Psoas muscle (tissue), 8 donors: ENCODE results near the gene NFIC. TPM values are rescaled to one million over a fixed set of nuclear protein-coding genes. Genes with fewer than 3 reads are reported as not detected.
"Not testable (repeated sequence)": the region's sequence is repeated elsewhere in the genome, so short reads cannot be mapped to it uniquely, and the experiment has no call there.

ENCODE experiments used
- ATAC-seq, 4 donors: fragments of 200-7000 bp; cut with Tn5 transposase; one replicate each; pipeline ENCODE4 v1.9.1; 2020; ENCODE audit warnings: moderate library complexity in 3 of 4, mild to moderate bottlenecking in 2 of 4
- DNase-seq, 2 donors: peaks; one replicate each; pipeline ENCODE4 v3.0.0-alpha.2; 2020
- H3K27ac ChIP-seq: fragments of 200-600 bp; one replicate; pipeline ENCODE4 v1.8.0; 2022
- H3K27me3 ChIP-seq, 3 donors: fragments of 200-600 bp in 1 of 3; one replicate each; pipeline versions ENCODE4 v1.6.1 to v1.8.0; 2013 to 2022; ENCODE audit warnings: low read length in 2 of 3, mild to moderate bottlenecking in 2 of 3, moderate library complexity in 1 of 3; ENCODE audit not compliant: insufficient read depth in 3 of 3
- H3K36me3 ChIP-seq, 2 donors: fragments of 200-600 bp in 1 of 2; one replicate each; pipeline versions ENCODE4 v1.6.1 to v1.8.0; 2013 to 2022; ENCODE audit warnings: low read depth in 1 of 2, mild to moderate bottlenecking in 1 of 2, moderate library complexity in 1 of 2; ENCODE audit not compliant: insufficient read depth in 1 of 2
- H3K4me1 ChIP-seq: fragments of 200-600 bp; one replicate; pipeline ENCODE4 v1.8.0; 2022
- H3K4me3 ChIP-seq: fragments of 200-600 bp; one replicate; pipeline ENCODE4 v1.8.0; 2022; ENCODE audit warnings: mild to moderate bottlenecking
- H3K9me3 ChIP-seq: fragments of 200-600 bp; one replicate; pipeline ENCODE4 v1.8.0; 2022
- WGBS, 3 donors: extraction: QIAGEN DNeasy Blood & Tissue Kit; methylation state at CpG; one replicate each; pipeline versions ENCODE4 v1.1.6 to v1.1.7; 2013; 5-methylcytosine and 5-hydroxymethylcytosine counted together
- intact Hi-C, 2 donors: fragments of 100-400 bp; cut with DNase I; formaldehyde crosslinking; loops; one replicate each; pipeline versions ENCODE4 v1.11.0 to v1.14.2; 2022
- polyA plus RNA-seq, 3 donors: library from polyadenylated mRNA; stranded (reverse); fragments of 200-250 nt; gene quantifications; one replicate each; pipeline ENCODE4 v1.2.3, GENCODE V29; 2013
- total RNA-seq, 4 donors: library from RNA; stranded (reverse); fragmentation: NEBNext Ultra II Directional in 2 of 4; extraction: Animal tissue kit (Norgen Biotek cat#: 25700) in 2 of 4; gene quantifications; one replicate each; pipeline versions ENCODE4 v1.2.1 to v1.2.4, GENCODE V29; 2021 to 2023
- TF ChIP-seq, protein P1 (sequence below): fragments of 200-600 bp; IDR thresholded peaks from one replicate; pipeline ENCODE4 v1.8.0; 2022; ENCODE audit warnings: antibody characterized with exemption
- donor health status: healthy with polysubstance abuse.
- donor health status: DM: no; HTN: no; CAD: no; lungs with moderate emphysema.
- donor health status: Bipolar disorder and iron deficiency.
- donor health status: healthy.
- donor health status: DM: yes; HTN: yes; CAD: no.
- donor health status: DM: no; HTN: no; CAD: no.
- donor health status: DM: no; HTN: no; CAD: no.
- donor health status: DM: yes; HTN: yes; CAD: no.

The NFIC gene
- total and polyA plus RNA-seq, 7 donors, result 100.0 to 439 (median 270) TPM

DNA sequence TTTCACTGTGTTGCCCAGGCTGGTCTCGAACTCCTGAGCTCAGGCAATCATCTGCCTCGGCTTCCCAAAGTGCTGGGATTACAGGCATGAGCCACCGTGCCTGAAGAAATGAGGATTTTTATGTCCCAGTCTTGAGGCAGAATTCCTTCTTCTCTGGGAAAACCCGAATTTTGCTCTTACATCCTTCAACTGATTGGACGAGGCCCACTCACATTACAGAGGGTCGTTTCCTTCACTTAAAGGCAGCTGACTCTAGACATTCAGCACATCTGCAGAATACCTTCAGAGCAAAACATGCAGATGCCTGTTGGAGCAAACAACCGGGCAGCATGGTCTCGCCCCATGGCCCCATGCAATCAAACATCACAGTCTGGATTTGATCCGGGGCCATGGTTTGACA lies 36.3 kb upstream of the NFIC start:
- DNase-seq (no peak), ATAC-seq (no peak)
- intact Hi-C loops, result no loop called here
- Histone ChIP-seq H3K36me3 (no peaks in the 10 kb centered on the region), H3K9me3 (no peaks in the 10 kb centered on the region), H3K4me1 (peaks cover 11% of the 10 kb centered on the region), H3K4me3 (no peak overlapping the region), H3K27ac (no peak overlapping the region), H3K27me3 (no peaks in the 10 kb centered on the region)
- TF ChIP-seq, protein P1, sequence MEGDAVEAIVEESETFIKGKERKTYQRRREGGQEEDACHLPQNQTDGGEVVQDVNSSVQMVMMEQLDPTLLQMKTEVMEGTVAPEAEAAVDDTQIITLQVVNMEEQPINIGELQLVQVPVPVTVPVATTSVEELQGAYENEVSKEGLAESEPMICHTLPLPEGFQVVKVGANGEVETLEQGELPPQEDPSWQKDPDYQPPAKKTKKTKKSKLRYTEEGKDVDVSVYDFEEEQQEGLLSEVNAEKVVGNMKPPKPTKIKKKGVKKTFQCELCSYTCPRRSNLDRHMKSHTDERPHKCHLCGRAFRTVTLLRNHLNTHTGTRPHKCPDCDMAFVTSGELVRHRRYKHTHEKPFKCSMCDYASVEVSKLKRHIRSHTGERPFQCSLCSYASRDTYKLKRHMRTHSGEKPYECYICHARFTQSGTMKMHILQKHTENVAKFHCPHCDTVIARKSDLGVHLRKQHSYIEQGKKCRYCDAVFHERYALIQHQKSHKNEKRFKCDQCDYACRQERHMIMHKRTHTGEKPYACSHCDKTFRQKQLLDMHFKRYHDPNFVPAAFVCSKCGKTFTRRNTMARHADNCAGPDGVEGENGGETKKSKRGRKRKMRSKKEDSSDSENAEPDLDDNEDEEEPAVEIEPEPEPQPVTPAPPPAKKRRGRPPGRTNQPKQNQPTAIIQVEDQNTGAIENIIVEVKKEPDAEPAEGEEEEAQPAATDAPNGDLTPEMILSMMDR, result no peak
- 85 to 87% (median 86%) methylated on average over 9 of the region's 9 CpGs for WGBS, 3 donors

DNA sequence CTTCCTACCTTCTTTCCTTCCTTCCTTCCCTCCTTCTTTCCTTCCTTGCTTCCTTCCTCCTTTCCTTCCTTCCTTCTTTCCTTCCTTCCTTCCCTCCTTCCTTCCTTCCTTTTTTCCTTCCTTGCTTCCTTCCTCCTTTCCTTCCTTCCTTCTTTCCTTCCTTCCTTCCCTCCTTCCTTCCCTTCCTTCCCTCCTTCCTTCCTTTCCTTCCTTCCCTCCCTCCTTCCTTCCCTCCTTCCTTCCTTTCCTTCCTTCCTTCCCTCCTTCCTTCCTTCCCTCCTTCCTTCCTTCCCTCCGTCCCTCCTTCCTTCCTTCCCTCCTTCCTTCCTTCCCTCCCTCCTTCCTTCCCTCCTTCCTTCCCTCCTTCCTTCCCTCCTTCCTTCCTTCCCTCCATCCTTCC lies 34.2 kb upstream of the NFIC start:
- H3K9me3 ChIP-seq, H3K27me3 ChIP-seq, intact Hi-C loops, H3K27ac ChIP-seq, H3K4me3 ChIP-seq, DNase-seq, ATAC-seq, H3K36me3 ChIP-seq: not testable (repeated sequence)
- peaks cover 27% of the 10 kb centered on the region for H3K4me1 ChIP-seq
- 88 to 94% (median 88%) methylated on average over 1 of the region's 1 CpG for WGBS, 3 donors

DNA sequence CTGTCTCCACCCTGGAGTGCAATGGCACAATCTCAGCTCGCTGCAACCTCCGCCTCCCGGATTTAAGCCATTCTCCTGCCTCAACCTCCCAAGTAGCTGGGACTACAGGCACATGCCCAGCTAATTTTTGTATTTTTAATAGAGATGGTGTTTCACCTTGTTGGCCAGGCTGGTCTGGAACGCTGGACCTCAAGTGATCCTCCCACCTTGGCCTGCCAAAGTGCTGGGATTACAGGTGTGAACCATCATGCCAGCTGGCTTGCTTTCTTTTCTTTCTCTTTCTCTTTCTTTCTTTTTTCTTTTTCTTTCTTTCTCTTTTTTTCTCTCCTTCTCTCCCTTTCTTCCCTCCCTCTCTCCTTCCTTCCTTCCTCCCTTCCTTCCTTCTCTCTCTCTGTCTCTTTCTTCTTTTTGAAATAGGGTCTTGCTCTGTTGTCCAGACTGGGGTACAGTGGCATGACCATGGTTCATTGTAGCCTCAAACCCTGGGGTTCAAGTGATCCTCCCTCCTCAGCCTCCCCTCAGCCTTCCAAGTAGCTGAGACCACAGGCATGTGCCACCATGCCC lies 33.3 kb upstream of the NFIC start:
- intact Hi-C loops, result no loop called here
- no peak overlapping the region for H3K27ac ChIP-seq

DNA sequence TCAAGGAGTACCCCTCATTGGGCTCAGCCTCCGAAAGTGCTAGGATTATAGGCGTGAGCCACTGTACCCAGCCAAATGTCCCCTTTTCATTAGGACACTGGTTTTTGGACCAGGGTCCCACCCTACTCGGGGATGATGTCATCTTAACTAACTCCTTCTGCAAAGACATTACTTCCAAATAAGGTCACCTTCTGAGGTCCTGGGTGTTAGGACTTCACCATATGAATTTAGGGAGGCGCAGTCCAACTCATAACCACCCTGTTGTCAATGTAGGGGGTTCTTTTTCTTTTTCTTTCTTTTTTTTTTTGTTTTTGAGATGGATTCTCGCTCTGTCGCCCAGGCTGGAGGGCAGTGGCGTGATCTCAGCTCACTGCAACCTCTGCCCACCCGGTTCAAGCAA lies 32.7 kb upstream of the NFIC start:
- DNase-seq, result no peak
- Histone ChIP-seq H3K27me3 (no peaks in the 10 kb centered on the region), H3K9me3 (no peaks in the 10 kb centered on the region), H3K4me1 (peaks cover 29% of the 10 kb centered on the region), H3K4me3 (no peak overlapping the region), H3K36me3 (no peaks in the 10 kb centered on the region), H3K27ac (no peak overlapping the region)
- no peak for ATAC-seq
- 84 to 94% (median 88%) methylated on average over 8 of the region's 8 CpGs for WGBS, 3 donors
- TF ChIP-seq, protein P1, result no peak
- intact Hi-C loops, result no loop called here

More for the DNA sequence above, 33.3 kb upstream of the NFIC start:
- H3K36me3 ChIP-seq, result no peaks in the 10 kb centered on the region
- ATAC-seq, result no peak
- TF ChIP-seq, protein P1, result no peak
- peaks cover 29% of the 10 kb centered on the region for H3K4me1 ChIP-seq
- H3K9me3 ChIP-seq, result no peaks in the 10 kb centered on the region
- WGBS, 3 donors, result 64 to 73% (median 72%) methylated on average over 4 of the region's 4 CpGs
- H3K27me3 ChIP-seq, result no peaks in the 10 kb centered on the region
- no peak overlapping the region for H3K4me3 ChIP-seq
- no peak for DNase-seq

DNA sequence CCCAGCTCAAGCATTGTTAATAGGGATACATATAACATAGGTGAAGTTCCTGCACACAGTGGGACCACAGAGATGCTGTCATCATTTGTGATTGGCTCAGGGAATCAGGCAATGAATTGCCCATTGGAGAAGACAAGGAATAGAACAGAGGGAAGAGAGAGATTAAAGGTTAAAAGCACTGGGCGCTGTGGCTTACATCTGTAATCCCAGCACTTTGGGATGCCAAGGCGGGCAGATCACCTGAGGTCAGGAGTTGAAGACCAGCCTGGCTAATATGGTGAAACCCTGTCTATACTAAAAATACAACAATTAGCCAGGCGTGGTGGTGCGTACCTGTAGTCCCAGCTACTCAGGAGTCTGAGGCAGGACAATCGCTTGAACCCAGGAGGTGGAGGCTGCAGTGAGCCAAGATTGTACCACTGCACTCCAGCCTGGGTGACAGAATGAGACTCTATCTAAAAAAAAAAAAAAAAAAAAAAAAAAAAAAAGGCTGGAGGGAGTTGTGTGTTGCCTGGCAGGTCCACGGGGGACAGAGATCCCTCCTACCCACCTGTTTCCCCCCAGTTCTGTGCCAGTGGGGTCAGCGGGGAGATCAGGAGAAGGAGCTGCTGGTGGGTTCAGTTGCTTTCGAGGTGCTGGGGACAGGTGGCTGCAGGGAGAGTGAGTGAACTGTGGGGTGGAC lies 31.5 kb upstream of the NFIC start:
- Histone ChIP-seq H3K27ac (peak overlapping the region; percentile 84), H3K4me1 (peaks cover 29% of the 10 kb centered on the region)
- peak in 1 of 4 donors; percentile 4 for ATAC-seq
- intact Hi-C loops, DNase-seq, H3K27me3 ChIP-seq, H3K36me3 ChIP-seq, H3K4me3 ChIP-seq, H3K9me3 ChIP-seq: not testable (repeated sequence)
- WGBS, 3 donors, result 40 to 70% (median 53%) methylated on average over 8 of the region's 8 CpGs
